ENCODE results near the gene PLB1.

GRCh38 chr2:28477087-28477486 lies 18.8 kb upstream of the PLB1 start:
- no peak for TF ChIP-seq ZNF41 (CRISPR knock-in tag; conservative IDR thresholded peaks at IDR 0.05)
- no peak for TF ChIP-seq ZNF174 (CRISPR knock-in tag; IDR thresholded peaks at IDR 0.05)
- no peak for TF ChIP-seq PRPF4 (IDR thresholded peaks at IDR 0.05; ENCODE audit: insufficient read depth, low read depth, low read length, poor library complexity, severe bottlenecking)
- TF ChIP-seq ZNF407 (IDR thresholded peaks at IDR 0.05; ENCODE audit: low read depth): no peak
- TF ChIP-seq CTCF (IDR thresholded peaks at IDR 0.05 in 2 of 3, conservative IDR thresholded peaks at IDR 0.05 in 1 of 3; ENCODE audit: insufficient read depth in 2 of 3, low read depth in 1 of 3, low read length in 3 of 3): no peak
- TF ChIP-seq TBL1XR1 (IDR thresholded peaks at IDR 0.05; ENCODE audit: low read length in 2 of 2): no peak
- no peak for TF ChIP-seq AFF4 (CRISPR knock-in tag; IDR thresholded peaks at IDR 0.05)
- TF ChIP-seq TRIM24 (IDR thresholded peaks at IDR 0.05): no peak
- no peak for TF ChIP-seq ATF1 (CRISPR knock-in tag; IDR thresholded peaks at IDR 0.05)
- TF ChIP-seq ATF1 (tag; IDR thresholded peaks at IDR 0.05): no peak
- TF ChIP-seq KDM5B (IDR thresholded peaks at IDR 0.05; ENCODE audit: insufficient replicate concordance, low read depth, low read length): no peak
- no peak for TF ChIP-seq ZNF717 (CRISPR knock-in tag; IDR thresholded peaks at IDR 0.05)
- no peak for TF ChIP-seq RAD51 (IDR thresholded peaks at IDR 0.05; ENCODE audit: borderline replicate concordance, low read depth)

Data from K562 (cell line).